ENCODE data around the gene VWA5B2. TPM values are rescaled to one million over a fixed set of nuclear protein-coding genes. Genes with fewer than 3 reads are reported as not detected.

VWA5B2 gene
- total RNA-seq, 1 donor from 2014 or later = not detected

- no peaks in the 10 kb centered on the region for H3K36me3 ChIP-seq (ENCODE audit: control insufficient read depth, insufficient read depth, low read length)
- peak; percentile 87 for TF ChIP-seq CTCF (IDR thresholded peaks at IDR 0.05; ENCODE audit: insufficient read depth, low read length, poor library complexity, severe bottlenecking)
- no peak overlapping the region for H3K4me3 ChIP-seq (ENCODE audit: low read depth, low read length)
- no peak for DNase-seq (ENCODE audit: low read depth)
- peaks cover 50% of the 10 kb centered on the region for H3K27me3 ChIP-seq (ENCODE audit: control insufficient read depth, insufficient read depth, low read length)
Observed at GRCh38 chr3:184227481-184227935, 1.9 kb upstream of the VWA5B2 start.

- no peak for TF ChIP-seq CTCF (IDR thresholded peaks at IDR 0.05; ENCODE audit: insufficient read depth, low read length, poor library complexity, severe bottlenecking)
- H3K4me3 ChIP-seq (ENCODE audit: low read depth, low read length) = no peak overlapping the region
- peaks cover 52% of the 10 kb centered on the region for H3K27me3 ChIP-seq (ENCODE audit: control insufficient read depth, insufficient read depth, low read length)
- DNase-seq (ENCODE audit: low read depth) = no peak
- no peaks in the 10 kb centered on the region for H3K36me3 ChIP-seq (ENCODE audit: control insufficient read depth, insufficient read depth, low read length)
Observed at GRCh38 chr3:184228376-184229137, 828 bp upstream of the VWA5B2 start.

GRCh38 chr3:184230081-184230602 is 757 bp downstream of the VWA5B2 start:
- no peak for DNase-seq (ENCODE audit: low read depth)
- Histone ChIP-seq H3K4me3 (ENCODE audit: low read depth, low read length) (peak overlapping the region; percentile 2), H3K27me3 (ENCODE audit: control insufficient read depth, insufficient read depth, low read length) (peaks cover 52% of the 10 kb centered on the region), H3K36me3 (ENCODE audit: control insufficient read depth, insufficient read depth, low read length) (no peaks in the 10 kb centered on the region)
- TF ChIP-seq CTCF (IDR thresholded peaks at IDR 0.05; ENCODE audit: insufficient read depth, low read length, poor library complexity, severe bottlenecking) = no peak

DNA sequence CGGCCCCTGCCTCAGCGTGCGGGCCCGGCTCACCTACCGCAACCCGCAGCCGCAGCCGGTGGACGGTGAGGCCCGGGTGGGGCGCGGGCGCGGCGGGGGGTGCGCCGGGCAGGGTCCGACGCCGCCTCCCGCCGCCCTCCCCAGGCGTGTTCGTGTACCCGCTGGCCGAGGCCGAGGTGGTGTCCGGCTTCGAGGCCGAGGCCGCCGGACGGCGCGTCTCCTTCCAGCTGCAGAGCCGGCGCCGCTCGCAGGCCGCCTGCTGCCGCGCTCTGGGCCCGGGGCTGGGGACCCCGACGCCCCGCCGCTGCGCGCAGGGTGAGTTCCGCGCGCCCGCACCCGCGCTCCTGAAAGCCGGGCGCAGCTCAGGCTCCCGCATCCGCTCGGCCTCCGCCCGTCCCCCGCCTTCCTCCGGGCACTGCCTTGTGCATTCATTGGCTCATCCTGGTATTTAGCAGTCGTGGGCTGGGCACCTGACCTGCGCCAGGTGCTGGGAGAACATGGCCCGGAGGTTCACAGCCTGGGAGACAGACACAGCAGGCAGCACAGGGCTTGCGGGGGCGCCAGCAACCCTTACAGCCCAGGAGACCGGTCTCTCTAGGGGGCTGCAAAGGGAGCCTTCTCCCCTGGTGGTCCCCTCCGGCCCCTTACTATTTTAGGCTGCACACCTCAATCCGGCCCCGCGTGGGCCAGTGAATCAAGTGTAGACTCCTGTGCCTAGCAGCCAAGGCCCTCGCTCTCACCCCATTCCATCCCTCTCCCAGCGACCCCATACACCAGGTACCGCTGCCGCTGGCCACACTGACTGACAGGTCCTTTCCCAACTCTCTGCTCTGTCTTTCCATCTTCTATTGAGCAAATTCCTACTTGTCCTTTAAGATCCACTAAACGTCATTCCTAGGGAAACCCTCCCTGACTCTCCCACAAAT is 1.5 kb downstream of the VWA5B2 start:
- H3K4me3 ChIP-seq (ENCODE audit: low read depth, low read length) = no peak overlapping the region
- DNase-seq (ENCODE audit: low read depth) = no peak
- H3K27me3 ChIP-seq (ENCODE audit: control insufficient read depth, insufficient read depth, low read length) = peaks cover 52% of the 10 kb centered on the region
- TF ChIP-seq CTCF (IDR thresholded peaks at IDR 0.05; ENCODE audit: insufficient read depth, low read length, poor library complexity, severe bottlenecking) = no peak
- H3K36me3 ChIP-seq (ENCODE audit: control insufficient read depth, insufficient read depth, low read length) = no peaks in the 10 kb centered on the region

- DNase-seq (ENCODE audit: low read depth) = no peak
- no peak overlapping the region for H3K4me3 ChIP-seq (ENCODE audit: low read depth, low read length)
- no peaks in the 10 kb centered on the region for H3K36me3 ChIP-seq (ENCODE audit: control insufficient read depth, insufficient read depth, low read length)
- no peak for TF ChIP-seq CTCF (IDR thresholded peaks at IDR 0.05; ENCODE audit: insufficient read depth, low read length, poor library complexity, severe bottlenecking)
- peaks cover 53% of the 10 kb centered on the region for H3K27me3 ChIP-seq (ENCODE audit: control insufficient read depth, insufficient read depth, low read length)
Observed at GRCh38 chr3:184231671-184232070, 2.3 kb downstream of the VWA5B2 start.
